HepG2 (cell line): ENCODE results near the gene DNM1L. TPM values are rescaled to one million over a fixed set of nuclear protein-coding genes. Genes with fewer than 3 reads are reported as not detected.

Experiments used
- ATM ChIP-seq: fragments of 450-650 bp; IDR thresholded peaks from 2 replicates; pipeline ENCODE4 v1.7.1; 2017; ENCODE audit warnings: mild to moderate bottlenecking, borderline replicate concordance
- MIER2 ChIP-seq: IDR thresholded peaks from 2 replicates; pipeline ENCODE4 v1.6.1; 2016; ENCODE audit warnings: missing biosample characterization, missing genetic modification reagents
- POGZ ChIP-seq: sonication (generic); formaldehyde crosslinking; IDR thresholded peaks from 2 replicates; pipeline ENCODE4 v1.4.0; 2020; ENCODE audit warnings: mild to moderate bottlenecking, missing genetic modification reagents
- ZNF619 ChIP-seq: sonication (generic); formaldehyde crosslinking; IDR thresholded peaks from 2 replicates; pipeline ENCODE4 v1.4.0; 2020; ENCODE audit warnings: mild to moderate bottlenecking, missing genetic modification reagents
- ZNF792 ChIP-seq: IDR thresholded peaks from 2 replicates; pipeline ENCODE4 v1.6.1; 2016
- polyA plus RNA-seq, 8 experiments: library from polyadenylated mRNA; depleted of rRNA in 3 of 8; stranded (reverse) in 7 of 8; unstranded in 1 of 8; fragments of >200 nt; fragmentation: Illumina TruSeq in 4 of 8; extraction: Trizol in 4 of 8; gene quantifications; 2 replicates each; pipeline versions ENCODE4 v1.2.1 to v1.2.3, GENCODE V29; 2011 to 2016; ENCODE audit warnings: low read depth in 4 of 8, missing spikeins in 1 of 8, mixed read lengths in 1 of 8; ENCODE audit not compliant: insufficient read depth in 1 of 8
- total RNA-seq, 5 experiments: library from RNA; depleted of rRNA; stranded (reverse); fragments of >200 nt; fragmentation: Illumina TruSeq; extraction: Trizol; gene quantifications; 2 replicates each; pipeline ENCODE4 v1.2.3, GENCODE V29; 2016; ENCODE audit warnings: low read depth in 1 of 5
- TF ChIP-seq, protein P1 (sequence below): sonication (generic); formaldehyde crosslinking; IDR thresholded peaks from 2 replicates; pipeline ENCODE4 v1.8.1; 2023; ENCODE audit warnings: mild to moderate bottlenecking, inconsistent platforms, moderate library complexity, missing genetic modification reagents, borderline replicate concordance
- TF ChIP-seq, protein P2 (sequence below): sonication (generic); formaldehyde crosslinking; IDR thresholded peaks from 2 replicates; pipeline ENCODE4 v1.4.0; 2020; ENCODE audit warnings: mild to moderate bottlenecking, missing genetic modification reagents
- TF ChIP-seq, protein P3 (sequence below): sonication (generic); formaldehyde crosslinking; IDR thresholded peaks from 2 replicates; pipeline ENCODE4 v1.8.1; 2023; ENCODE audit warnings: mild to moderate bottlenecking, missing genetic modification reagents, borderline replicate concordance
- TF ChIP-seq, protein P4 (sequence below): sonication (generic); IDR thresholded peaks from 2 replicates; pipeline ENCODE4 v1.6.1; 2016; ENCODE audit warnings: low read depth, borderline replicate concordance
- TF ChIP-seq, protein P5 (sequence below): sonication (generic); formaldehyde crosslinking; IDR thresholded peaks from 2 replicates; pipeline ENCODE4 v1.4.0; 2020; ENCODE audit warnings: missing genetic modification reagents, mild to moderate bottlenecking, borderline replicate concordance
- TF ChIP-seq, protein P6 (sequence below): sonication (generic); formaldehyde crosslinking; IDR thresholded peaks from 2 replicates; pipeline ENCODE4 v1.9.0; 2022; ENCODE audit warnings: low read depth, missing genetic modification reagents
- TF ChIP-seq, protein P7 (sequence below): IDR thresholded peaks from 2 replicates; pipeline ENCODE4 v1.6.1; 2016

DNM1L gene
- total and polyA plus RNA-seq, 2 of the 13 experiments (the other 11 are each of a cell fraction or from before 2014, with no cell fraction given), result 35.9 to 65.8 TPM

DNA sequence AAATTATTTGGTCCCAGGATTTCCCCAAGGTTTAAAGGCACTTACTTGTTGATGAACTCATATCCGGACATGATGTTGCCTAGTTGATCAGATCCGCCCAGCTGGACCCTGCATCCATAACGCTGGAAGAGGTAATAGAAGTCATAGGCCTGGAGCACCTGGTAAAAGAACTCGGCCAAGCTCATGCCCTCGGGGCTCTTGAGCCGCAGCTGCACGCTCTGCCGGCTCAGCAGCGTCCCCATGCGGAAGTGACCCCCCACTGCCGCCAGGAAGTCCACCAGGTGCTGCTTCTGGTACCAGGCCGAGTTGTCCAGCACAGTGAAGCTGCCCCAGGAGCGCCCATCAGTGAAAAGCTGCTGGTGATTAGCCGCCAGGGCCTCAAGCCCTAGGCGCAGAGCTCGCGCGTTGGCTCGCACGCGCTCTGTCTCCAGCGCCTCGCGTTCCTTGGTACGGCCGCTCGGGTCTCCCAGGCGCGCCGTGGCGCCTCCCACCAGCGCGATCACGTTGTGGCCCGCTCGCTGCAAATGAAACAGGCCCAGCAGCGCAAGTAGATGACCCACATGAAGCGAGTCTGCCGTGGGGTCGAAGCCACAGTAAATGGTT, 76.1 kb downstream of the DNM1L start (continued):
- TF ChIP-seq, protein P1, sequence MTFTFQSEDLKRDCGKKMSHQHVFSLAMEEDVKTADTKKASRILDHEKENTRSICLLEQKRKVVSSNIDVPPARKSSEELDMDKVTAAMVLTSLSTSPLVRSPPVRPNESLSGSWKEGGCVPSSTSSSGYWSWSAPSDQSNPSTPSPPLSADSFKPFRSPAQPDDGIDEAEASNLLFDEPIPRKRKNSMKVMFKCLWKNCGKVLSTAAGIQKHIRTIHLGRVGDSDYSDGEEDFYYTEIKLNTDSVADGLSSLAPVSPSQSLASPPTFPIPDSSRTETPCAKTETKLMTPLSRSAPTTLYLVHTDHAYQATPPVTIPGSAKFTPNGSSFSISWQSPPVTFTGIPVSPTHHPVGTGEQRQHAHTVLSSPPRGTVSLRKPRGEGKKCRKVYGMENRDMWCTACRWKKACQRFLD, result peak; percentile 19; the same call in 1 of the 2 replicates
- TF ChIP-seq POGZ (CRISPR knock-in tag), result peak; percentile 20; the same call in 1 of the 2 replicates
- TF ChIP-seq, protein P2, sequence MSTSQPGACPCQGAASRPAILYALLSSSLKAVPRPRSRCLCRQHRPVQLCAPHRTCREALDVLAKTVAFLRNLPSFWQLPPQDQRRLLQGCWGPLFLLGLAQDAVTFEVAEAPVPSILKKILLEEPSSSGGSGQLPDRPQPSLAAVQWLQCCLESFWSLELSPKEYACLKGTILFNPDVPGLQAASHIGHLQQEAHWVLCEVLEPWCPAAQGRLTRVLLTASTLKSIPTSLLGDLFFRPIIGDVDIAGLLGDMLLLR, result peak; percentile 56; the same call in 1 of the 2 replicates
- TF ChIP-seq, protein P3, sequence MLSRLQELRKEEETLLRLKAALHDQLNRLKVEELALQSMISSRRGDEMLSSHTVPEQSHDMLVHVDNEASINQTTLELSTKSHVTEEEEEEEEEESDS (CRISPR knock-in tag), result 0 out of 2 replicates have a peak, but pooled peaks have one; percentile 5
- TF ChIP-seq, protein P4, sequence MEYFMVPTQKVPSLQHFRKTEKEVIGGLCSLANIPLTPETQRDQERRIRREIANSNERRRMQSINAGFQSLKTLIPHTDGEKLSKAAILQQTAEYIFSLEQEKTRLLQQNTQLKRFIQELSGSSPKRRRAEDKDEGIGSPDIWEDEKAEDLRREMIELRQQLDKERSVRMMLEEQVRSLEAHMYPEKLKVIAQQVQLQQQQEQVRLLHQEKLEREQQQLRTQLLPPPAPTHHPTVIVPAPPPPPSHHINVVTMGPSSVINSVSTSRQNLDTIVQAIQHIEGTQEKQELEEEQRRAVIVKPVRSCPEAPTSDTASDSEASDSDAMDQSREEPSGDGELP, result peak; percentile 64; the same call in 1 of the 2 replicates
- TF ChIP-seq, protein P5, sequence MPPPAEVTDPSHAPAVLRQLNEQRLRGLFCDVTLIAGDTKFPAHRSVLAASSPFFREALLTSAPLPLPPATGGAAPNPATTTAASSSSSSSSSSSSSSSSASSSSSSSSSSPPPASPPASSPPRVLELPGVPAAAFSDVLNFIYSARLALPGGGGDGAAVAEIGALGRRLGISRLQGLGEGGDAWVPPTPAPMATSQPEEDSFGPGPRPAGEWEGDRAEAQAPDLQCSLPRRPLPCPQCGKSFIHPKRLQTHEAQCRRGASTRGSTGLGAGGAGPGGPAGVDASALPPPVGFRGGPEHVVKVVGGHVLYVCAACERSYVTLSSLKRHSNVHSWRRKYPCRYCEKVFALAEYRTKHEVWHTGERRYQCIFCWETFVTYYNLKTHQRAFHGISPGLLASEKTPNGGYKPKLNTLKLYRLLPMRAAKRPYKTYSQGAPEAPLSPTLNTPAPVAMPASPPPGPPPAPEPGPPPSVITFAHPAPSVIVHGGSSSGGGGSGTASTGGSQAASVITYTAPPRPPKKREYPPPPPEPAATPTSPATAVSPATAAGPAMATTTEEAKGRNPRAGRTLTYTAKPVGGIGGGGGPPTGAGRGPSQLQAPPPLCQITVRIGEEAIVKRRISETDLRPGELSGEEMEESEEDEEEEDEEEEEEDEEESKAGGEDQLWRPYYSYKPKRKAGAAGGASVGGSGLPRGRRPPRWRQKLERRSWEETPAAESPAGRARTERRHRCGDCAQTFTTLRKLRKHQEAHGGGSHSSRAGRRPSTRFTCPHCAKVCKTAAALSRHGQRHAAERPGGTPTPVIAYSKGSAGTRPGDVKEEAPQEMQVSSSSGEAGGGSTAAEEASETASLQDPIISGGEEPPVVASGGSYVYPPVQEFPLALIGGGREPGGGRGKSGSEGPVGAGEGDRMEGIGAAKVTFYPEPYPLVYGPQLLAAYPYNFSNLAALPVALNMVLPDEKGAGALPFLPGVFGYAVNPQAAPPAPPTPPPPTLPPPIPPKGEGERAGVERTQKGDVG (CRISPR knock-in tag), result peak; percentile 66; the same call in 1 of the 2 replicates
- TF ChIP-seq MIER2 (CRISPR knock-in tag), result peak; percentile 61; the same call in 1 of the 2 replicates
- TF ChIP-seq ZNF792 (CRISPR knock-in tag), result peak; percentile 55; the same call in 1 of the 2 replicates
- no peak for TF ChIP-seq ATM
- TF ChIP-seq ZNF619 (CRISPR knock-in tag), result peak; percentile 35; the same call in 1 of the 2 replicates
- TF ChIP-seq, protein P6, sequence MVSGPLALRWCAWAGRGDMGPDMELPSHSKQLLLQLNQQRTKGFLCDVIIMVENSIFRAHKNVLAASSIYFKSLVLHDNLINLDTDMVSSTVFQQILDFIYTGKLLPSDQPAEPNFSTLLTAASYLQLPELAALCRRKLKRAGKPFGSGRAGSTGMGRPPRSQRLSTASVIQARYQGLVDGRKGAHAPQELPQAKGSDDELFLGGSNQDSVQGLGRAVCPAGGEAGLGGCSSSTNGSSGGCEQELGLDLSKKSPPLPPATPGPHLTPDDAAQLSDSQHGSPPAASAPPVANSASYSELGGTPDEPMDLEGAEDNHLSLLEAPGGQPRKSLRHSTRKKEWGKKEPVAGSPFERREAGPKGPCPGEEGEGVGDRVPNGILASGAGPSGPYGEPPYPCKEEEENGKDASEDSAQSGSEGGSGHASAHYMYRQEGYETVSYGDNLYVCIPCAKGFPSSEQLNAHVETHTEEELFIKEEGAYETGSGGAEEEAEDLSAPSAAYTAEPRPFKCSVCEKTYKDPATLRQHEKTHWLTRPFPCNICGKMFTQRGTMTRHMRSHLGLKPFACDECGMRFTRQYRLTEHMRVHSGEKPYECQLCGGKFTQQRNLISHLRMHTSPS (CRISPR knock-in tag), result 0 out of 2 replicates have a peak, but pooled peaks have one; percentile 39
- TF ChIP-seq, protein P7, sequence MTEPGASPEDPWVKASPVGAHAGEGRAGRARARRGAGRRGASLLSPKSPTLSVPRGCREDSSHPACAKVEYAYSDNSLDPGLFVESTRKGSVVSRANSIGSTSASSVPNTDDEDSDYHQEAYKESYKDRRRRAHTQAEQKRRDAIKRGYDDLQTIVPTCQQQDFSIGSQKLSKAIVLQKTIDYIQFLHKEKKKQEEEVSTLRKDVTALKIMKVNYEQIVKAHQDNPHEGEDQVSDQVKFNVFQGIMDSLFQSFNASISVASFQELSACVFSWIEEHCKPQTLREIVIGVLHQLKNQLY (CRISPR knock-in tag), result no peak
